LoVo (cell line): Measurements from ENCODE around the gene MARK4.
"Not testable (repeated sequence)": the region's sequence is repeated elsewhere in the genome, so short reads cannot be mapped to it uniquely, and the experiment has no call there.

ENCODE experiments used
- DNase-seq: peaks from one replicate; pipeline ENCODE4 v3.0.0-alpha.2; 2016; ENCODE audit warnings: low spot score

Gene MARK4

DNA sequence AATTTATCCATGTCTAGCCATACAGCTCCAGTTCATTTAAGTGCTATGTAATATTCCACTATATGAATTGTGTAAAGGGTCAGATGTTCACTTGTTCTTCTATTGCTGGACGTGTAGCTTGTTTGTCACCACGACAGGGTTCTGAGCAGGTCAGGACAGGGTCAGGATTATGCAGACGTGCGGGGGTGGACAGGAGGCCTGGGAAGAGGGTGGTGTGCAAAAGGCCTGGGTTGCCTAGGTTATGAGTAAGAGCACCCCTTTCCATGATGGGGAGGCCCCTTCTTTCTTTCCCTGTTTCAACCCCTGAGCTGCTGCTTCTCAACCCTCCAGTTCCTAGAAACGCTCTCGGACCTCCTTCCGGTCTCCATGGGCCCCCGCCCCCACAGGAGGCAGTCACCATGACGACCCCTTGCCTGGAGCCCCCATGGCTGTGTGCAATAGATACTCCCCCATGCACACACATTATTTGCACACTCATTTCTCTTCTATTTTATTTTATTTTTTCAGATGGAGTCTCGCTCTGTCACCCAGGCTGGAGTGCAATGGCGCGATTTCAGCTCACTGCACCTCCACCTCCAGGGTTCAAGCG is 7.8 kb upstream of the MARK4 start:
- DNase-seq: no peak

DNA sequence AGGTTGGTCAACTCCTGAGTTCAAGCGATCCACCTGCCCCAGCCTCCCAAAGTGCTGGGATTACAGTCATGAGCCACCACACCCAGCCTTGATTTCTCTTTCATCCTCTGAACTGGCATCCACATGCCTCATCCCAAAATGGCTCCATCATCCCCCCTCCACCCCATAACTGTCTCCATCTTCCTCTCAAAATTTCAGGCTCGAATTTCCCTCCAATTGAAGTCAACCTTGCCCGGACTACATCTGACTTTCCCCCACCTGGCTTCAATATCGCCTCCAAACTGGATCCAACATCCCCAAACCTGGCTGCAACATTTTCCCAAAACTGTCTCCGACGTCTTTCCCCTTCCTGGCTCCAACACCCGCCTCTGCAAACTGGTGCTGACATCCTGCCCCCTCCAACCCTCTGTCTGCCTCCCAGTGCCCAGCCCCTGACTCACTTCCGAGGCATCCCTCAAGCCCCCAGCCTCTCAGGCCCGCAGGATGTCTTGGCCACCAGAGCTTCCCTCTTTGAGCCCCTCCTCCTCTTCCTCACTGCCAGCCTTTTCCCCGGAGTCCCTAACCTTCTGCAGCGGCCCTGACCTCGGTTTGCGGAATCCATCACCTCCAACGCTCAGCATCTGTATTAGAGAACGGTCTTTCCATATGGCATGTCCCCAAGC is 6.8 kb upstream of the MARK4 start:
- no peak for DNase-seq

DNA sequence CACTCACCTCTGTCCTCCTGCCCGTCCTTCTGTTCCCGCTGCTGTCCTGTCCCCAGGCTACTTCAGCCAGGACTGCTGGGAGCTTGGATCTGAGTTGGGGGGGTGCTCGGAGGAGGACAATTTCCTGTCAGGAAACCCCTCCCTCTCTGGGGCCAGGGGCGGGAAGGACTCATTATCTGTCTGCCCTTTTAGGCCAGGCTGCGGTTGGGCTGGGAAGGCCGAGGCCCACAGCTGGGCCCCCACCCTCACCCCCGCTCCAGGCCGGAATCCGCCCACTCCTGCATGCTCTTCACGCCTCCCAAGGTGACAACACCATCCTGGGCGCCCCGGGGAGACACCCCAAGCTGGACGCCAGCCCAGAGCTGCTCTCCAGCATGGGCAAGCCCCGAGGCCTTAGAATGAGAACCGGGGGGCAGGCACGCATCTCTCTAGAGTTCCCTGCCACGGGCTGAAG is 5.7 kb upstream of the MARK4 start, which contains the start of gene EXOC3L2:
EXOC3L2 (minus strand) TSS at position 74 of the 454 bp plus-strand sequence. CDS start 6,362 bp downstream, outside the sequence.
- no peak for DNase-seq

GRCh38 chr19:45245826-45246225 is 5.2 kb upstream of the MARK4 start:
- no peak for DNase-seq

DNA sequence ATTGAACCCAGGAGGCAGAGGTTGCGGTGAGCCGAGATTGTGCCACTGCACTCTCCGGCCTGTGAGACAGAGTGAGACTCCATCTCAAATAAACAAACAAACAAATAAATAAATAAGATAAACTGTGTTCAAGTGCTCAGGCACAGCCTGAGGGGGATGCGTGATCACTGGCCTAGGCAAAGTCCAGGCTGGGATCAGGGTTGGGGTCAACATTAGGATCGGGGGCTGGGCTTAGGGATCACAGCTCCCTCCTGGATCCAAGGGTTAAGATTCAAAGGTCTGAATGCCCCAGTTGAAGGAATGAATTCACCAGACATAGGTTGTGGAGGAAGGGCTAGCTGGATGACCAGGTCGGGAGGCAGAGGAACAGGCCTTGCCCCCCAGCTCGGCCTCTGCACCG is 3.9 kb upstream of the MARK4 start:
- no peak for DNase-seq

- no peak for DNase-seq
Observed at GRCh38 chr19:45249261-45250033, 1.6 kb upstream of the MARK4 start.

DNA sequence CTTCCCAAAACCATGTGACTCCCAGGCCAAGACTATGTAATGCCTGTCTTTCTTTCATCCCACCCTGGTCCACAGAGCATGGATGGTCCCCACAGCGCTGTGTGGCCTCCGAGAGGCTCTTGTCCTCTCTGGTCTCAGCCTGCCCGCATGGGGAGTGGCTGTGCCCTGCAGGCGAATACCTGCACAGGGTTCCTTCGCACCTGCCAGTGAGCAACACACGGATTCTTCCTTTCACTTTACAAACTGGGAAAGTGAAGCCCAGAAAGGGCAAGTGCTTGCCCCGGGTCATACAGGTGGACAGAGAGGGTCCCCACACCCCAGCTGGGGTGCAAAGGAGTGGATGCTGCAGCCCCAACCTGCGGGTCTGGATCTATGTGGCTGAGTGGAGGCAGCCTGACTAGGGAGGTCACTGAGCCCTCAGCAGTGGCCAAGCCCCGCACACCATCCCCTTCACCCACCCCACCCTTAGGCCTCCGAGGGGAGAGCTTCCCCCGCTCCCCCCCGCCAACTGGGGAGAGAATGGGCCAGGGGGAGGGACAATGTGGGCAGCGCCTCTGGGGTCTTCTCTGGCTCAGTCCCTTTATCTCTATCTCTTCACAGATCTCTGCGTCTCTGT is 747 bp upstream of the MARK4 start:
- DNase-seq: no peak

- no peak for DNase-seq
Observed at GRCh38 chr19:45251452-45252354, 632 bp downstream of the MARK4 start.

- no peak for DNase-seq
Observed at GRCh38 chr19:45253396-45254027, 2.4 kb downstream of the MARK4 start.

DNA sequence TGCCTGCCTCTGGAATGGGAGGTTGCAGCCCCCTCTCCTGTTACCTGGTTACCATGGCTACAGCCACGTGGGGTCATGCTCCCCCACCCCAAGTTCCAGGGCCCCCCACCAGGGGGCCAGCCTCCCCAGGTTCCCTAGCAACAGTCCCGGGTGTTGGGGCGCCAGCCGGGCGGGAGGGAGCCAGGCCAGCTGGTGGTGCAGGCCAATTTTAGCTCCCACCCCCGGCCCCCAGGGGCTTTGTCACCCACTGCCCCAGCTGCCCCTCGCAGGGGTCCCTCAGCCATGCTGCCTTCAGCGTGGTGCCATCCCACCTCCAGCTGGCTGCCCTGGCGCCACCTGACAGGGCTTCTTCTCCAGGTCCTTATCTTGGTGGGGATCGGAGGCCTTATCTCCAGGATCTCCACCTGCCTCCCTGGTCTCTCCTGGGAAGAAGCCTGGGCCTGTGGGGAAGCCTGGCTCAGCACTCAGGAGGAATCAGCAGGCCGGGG is 3.0 kb downstream of the MARK4 start:
- no peak for DNase-seq

DNA sequence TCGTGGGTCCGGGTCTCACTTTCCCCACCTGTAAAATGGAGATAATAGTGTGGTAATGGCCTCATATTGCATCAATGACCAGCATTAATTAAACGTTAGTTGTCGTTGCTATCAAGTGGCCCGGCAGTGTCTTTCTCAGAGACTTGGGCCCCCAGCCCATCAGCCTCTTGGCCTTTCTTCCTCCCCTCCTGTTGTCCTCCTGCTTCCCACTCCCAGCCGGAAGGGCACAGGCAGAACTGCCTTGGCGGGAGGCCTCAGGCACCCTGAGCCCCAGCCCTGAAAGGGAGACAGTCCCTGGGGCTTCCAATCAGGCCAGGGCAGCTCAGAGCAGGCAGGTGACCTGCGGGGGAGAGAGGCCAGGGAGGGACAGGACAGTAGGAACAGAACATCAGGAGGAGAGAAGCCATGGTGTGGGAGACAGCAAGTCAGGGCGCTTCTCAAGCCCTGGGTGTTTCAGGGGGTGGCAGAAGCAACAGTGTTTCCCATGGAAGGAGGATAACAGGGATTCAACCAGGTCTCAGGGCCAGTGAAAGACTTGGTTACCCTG is 4.6 kb downstream of the MARK4 start:
- no peak for DNase-seq

DNA sequence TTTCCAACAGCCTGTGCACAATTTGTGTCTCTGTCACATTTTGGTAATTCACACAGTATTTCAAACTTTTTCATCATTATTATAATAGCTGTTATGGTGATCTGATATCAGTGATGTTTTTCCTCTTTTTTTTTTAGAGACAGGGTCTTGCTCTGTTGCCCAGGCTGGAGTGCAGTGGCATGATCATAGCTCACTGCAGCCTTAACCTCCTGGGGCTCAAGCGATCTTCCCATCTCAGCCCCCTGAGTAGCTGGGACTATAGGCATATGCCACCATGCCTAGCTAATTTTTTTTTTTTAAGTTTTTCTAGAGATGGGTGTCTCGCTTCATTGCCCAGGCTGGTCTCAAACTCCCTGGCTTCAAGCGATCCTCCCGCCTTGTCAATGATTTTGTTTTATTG is 5.8 kb downstream of the MARK4 start:
- DNase-seq: no peak

DNA sequence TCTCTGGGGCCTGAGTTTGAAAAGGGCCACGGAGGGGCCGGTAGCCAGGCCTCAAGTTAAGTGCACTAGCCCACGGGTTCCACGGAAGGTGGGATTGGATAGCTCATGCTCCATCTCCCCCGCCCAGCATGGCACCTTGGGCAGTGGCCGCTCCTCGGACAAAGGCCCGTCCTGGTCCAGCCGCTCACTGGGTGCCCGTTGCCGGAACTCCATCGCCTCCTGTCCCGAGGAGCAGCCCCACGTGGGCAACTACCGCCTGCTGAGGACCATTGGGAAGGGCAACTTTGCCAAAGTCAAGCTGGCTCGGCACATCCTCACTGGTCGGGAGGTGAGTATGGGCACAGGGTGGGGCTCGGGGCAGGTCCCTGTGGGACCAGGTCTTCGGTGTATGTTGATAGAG is 7.8 kb downstream of the MARK4 start:
- no peak for DNase-seq

- DNase-seq: no peak
Observed at GRCh38 chr19:45262570-45262969, 11.5 kb downstream of the MARK4 start.

GRCh38 chr19:45263013-45263412 is 11.9 kb downstream of the MARK4 start:
- DNase-seq: no peak

DNA sequence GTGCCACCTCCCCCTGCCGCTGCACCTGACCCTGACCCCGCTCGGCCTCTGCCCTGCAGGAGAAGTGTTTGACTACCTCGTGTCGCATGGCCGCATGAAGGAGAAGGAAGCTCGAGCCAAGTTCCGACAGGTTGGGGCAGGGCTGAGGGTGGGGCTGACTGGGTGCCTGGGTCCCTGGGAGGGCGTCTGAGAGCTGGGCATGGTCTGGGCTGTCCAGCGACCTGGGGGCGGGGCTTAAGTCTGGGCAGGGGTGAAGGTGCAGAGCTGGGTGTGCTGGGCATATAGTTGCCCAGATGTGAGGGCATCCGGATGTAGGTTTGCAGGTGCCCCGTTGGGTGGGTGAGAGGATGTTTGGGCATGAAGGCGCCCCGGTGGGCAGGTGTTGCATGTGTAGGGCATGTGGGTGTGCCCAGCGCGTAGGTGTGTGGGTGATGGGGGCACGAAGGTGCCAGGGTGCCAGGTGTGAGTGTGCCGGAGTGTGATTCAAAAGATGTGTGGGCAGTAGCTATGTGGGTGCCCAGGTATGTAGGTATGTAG is 13.8 kb downstream of the MARK4 start:
- no peak for DNase-seq

- DNase-seq: no peak
Observed at GRCh38 chr19:45265375-45265774, 14.3 kb downstream of the MARK4 start.

- DNase-seq: no peak
Observed at GRCh38 chr19:45267296-45267695, 16.2 kb downstream of the MARK4 start.

DNA sequence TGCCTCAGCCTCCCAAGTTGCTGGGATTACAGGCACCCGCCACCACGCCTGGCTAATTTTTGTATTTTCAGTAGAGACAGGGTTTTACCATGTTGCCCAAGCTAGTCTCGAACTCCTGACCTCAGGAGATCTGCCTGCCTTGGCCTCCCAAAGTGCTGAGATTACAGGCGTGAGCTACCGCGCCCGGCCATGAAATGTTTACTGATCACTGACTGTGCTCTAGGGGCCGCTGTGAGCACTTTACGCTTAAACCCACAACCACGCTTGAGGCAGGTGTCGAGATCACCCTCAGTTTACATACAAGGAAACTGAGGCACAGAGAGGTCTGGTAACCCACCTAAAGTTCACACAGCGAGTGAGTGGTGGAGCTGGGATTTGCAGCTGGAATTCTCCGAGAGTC is 18.9 kb downstream of the MARK4 start:
- not testable (repeated sequence) for DNase-seq

GRCh38 chr19:45271098-45271734 is 20.1 kb downstream of the MARK4 start:
- no peak for DNase-seq
